ENCODE data around the gene DNAAF5.
"Not testable (repeated sequence)": the region's sequence is repeated elsewhere in the genome, so short reads cannot be mapped to it uniquely, and the experiment has no call there.

Gene DNAAF5

DNA sequence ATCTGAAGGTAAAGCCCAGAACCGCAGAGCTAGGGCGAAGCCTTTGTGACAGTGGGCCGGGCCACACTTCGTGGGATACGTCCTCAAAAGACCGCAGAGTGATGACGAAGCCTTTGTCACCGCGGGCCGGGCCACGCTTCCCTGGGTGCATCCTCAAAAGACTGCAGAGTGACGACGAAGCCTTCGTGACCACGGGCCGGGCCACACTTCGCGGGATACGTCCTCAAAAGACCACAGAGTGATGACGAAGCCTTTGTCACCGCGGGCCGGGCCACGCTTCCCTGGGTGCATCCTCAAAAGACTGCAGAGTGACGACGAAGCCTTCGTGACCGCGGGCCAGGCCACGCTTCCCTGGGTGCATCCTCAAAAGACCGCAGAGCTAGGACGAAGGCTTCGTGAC lies 25.8 kb downstream of the DNAAF5 start:
- H3K36me3 ChIP-seq (ENCODE audit: control insufficient read depth in 4 of 4, insufficient read depth in 4 of 4, low read length in 3 of 4) = peaks cover 6 to 56% (median 38%) of the 10 kb centered on the region in 4 experiments
- POLR2A ChIA-PET; H3K27me3 ChIP-seq (replicated peaks in 2 of 5; ENCODE audit: control insufficient read depth in 4 of 5, insufficient read depth in 5 of 5, low read length in 4 of 5); DNase-seq; H3K4me3 ChIP-seq (ENCODE audit: control insufficient read depth in 1 of 7, extremely low read depth in 1 of 7, insufficient read depth in 4 of 7, low read depth in 2 of 7, low read length in 6 of 7); H3K4me1 ChIP-seq (ENCODE audit: control extremely low read depth in 1 of 4, control insufficient read depth in 4 of 4, insufficient read depth in 4 of 4, low read length in 3 of 4); H3K27ac ChIP-seq (ENCODE audit: insufficient read depth in 1 of 2, low read depth in 1 of 2, low read length in 2 of 2, poor library complexity in 1 of 2, severe bottlenecking in 2 of 2); H3K9me3 ChIP-seq (ENCODE audit: control extremely low read depth in 1 of 5, control insufficient read depth in 4 of 5, insufficient read depth in 2 of 5, low read depth in 1 of 5, low read length in 4 of 5); CTCF ChIA-PET: not testable (repeated sequence)
- whole genome bisulfite sequencing (ENCODE audit: insufficient coverage) = 89% methylated on average over 33 of the region's 33 CpGs

DNA sequence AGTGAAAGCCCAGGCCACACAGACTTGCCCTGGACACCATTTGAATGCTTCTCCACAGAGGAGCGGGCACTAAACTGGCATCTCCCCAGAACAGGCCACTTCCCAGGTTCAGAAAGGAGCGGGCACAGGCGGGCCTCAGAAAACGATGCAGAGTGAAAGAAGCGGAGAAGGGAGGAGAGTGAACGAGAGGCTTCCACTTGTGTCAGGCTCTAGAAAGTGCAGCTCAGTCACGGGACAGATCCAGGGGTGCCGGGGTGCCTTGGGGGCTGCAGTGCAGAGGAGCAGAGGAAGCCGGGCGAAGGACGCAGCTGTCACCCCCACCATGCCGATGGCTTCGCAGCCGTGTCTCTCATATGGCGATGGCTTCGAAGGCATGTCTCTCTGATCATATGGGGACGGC lies 26.7 kb downstream of the DNAAF5 start:
- no peaks in the 10 kb centered on the region for H3K4me1 ChIP-seq (ENCODE audit: control extremely low read depth in 1 of 4, control insufficient read depth in 4 of 4, insufficient read depth in 4 of 4, low read length in 3 of 4)
- 98% methylated on average over 16 of the region's 17 CpGs for WGBS (ENCODE audit: insufficient coverage)
- ChIA-PET CTCF (no interaction called here), POLR2A (no interaction called here)
- H3K27ac ChIP-seq (ENCODE audit: insufficient read depth in 1 of 2, low read depth in 1 of 2, low read length in 2 of 2, poor library complexity in 1 of 2, severe bottlenecking in 2 of 2) = no peak overlapping the region
- H3K4me3 ChIP-seq (ENCODE audit: control insufficient read depth in 1 of 7, extremely low read depth in 1 of 7, insufficient read depth in 4 of 7, low read depth in 2 of 7, low read length in 6 of 7) = no peak overlapping the region
- peaks cover 6 to 65% (median 43%) of the 10 kb centered on the region in 4 experiments for H3K36me3 ChIP-seq (ENCODE audit: control insufficient read depth in 4 of 4, insufficient read depth in 4 of 4, low read length in 3 of 4)
- H3K9me3 ChIP-seq (ENCODE audit: control extremely low read depth in 1 of 5, control insufficient read depth in 4 of 5, insufficient read depth in 2 of 5, low read depth in 1 of 5, low read length in 4 of 5) = no peaks in the 10 kb centered on the region
- no peaks in the 10 kb centered on the region for H3K27me3 ChIP-seq (replicated peaks in 2 of 5; ENCODE audit: control insufficient read depth in 4 of 5, insufficient read depth in 5 of 5, low read length in 4 of 5)
- no peak for DNase-seq

DNA sequence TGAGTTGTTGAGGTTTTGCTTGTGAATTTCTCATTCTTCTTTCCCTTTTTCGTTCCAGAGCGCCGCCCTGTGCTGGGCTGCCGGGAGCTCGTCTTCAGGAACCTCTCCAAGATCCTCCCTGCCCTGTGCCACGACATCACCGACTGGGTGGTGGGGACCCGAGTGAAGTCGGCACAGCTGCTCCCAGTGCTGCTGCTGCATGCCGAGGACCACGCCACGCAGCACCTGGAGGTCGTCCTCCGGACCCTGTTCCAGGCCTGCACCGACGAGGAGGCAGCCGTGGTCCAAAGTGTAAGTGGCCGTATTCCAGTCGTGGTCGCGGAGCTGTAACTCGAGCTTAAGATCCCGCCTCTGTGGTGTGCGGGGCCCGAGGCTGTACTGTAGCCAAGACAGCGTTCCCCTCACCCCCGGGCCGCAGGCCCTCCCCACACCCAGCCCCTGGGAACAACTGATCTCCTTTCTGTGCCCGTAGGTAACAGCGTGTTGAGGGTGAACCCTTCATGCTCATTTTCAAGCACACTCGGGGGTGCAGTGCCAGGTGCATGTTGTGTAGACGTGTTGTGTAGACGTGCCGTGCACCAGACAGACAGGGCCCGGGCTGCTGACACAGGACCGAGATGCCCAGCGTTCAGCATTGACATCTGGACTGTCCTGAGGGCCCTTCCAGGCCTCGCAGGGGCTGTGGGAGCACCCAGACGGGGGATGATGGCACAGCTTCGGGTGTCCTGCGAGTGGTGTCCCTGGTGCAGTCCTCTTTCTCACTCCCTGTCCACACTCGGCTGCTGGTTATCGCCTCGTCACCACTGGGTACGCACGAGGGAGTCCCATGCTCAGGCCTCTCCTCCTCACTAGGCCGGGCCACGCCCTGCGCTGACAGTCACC lies 28.3 kb downstream of the DNAAF5 start:
- no peaks in the 10 kb centered on the region for H3K9me3 ChIP-seq (ENCODE audit: control extremely low read depth in 1 of 5, control insufficient read depth in 4 of 5, insufficient read depth in 2 of 5, low read depth in 1 of 5, low read length in 4 of 5)
- CTCF ChIA-PET = no interaction called here
- WGBS (ENCODE audit: insufficient coverage) = 98% methylated on average over 42 of the region's 49 CpGs

DNA sequence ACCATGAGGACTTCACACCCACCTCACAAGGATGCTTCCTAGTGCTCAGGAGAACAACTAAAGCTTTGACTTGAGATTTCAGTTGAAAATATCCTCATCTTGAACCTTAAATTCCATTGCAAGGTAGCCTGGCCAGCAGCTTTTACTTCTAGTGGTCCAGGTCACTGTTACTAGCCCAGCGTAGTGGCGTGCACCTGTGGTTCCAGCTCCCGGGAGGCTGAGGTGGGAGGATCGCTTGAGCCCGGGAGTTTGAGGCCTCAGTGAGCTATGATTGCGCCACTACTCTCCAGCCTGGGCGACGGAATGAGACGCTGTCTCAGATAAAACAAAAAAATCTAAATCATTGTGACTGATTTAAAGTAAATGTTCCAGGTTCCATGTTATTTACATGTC lies 28.9 kb downstream of the DNAAF5 start:
- WGBS (ENCODE audit: insufficient coverage) = 99% methylated on average over 5 of the region's 9 CpGs
- Histone ChIP-seq H3K36me3 (ENCODE audit: control insufficient read depth in 4 of 4, insufficient read depth in 4 of 4, low read length in 3 of 4) (peaks cover 6 to 72% (median 42%) of the 10 kb centered on the region in 4 experiments), H3K27me3 (replicated peaks in 2 of 5; ENCODE audit: control insufficient read depth in 4 of 5, insufficient read depth in 5 of 5, low read length in 4 of 5) (no peaks in the 10 kb centered on the region), H3K4me3 (ENCODE audit: control insufficient read depth in 1 of 7, extremely low read depth in 1 of 7, insufficient read depth in 4 of 7, low read depth in 2 of 7, low read length in 6 of 7) (no peak overlapping the region), H3K27ac (ENCODE audit: insufficient read depth in 1 of 2, low read depth in 1 of 2, low read length in 2 of 2, poor library complexity in 1 of 2, severe bottlenecking in 2 of 2) (no peak overlapping the region), H3K9me3 (ENCODE audit: control extremely low read depth in 1 of 5, control insufficient read depth in 4 of 5, insufficient read depth in 2 of 5, low read depth in 1 of 5, low read length in 4 of 5) (no peaks in the 10 kb centered on the region), H3K4me1 (ENCODE audit: control extremely low read depth in 1 of 4, control insufficient read depth in 4 of 4, insufficient read depth in 4 of 4, low read length in 3 of 4) (no peaks in the 10 kb centered on the region)
- POLR2A ChIA-PET = no interaction called here
- DNase-seq = no peak
- CTCF ChIA-PET = no interaction called here

More for the DNA sequence above, 28.3 kb downstream of the DNAAF5 start:
- no peaks in the 10 kb centered on the region for H3K4me1 ChIP-seq (ENCODE audit: control extremely low read depth in 1 of 4, control insufficient read depth in 4 of 4, insufficient read depth in 4 of 4, low read length in 3 of 4)
- H3K36me3 ChIP-seq (ENCODE audit: control insufficient read depth in 4 of 4, insufficient read depth in 4 of 4, low read length in 3 of 4) = peaks cover 6 to 73% (median 44%) of the 10 kb centered on the region in 4 experiments
- no peak overlapping the region for H3K4me3 ChIP-seq (ENCODE audit: control insufficient read depth in 1 of 7, extremely low read depth in 1 of 7, insufficient read depth in 4 of 7, low read depth in 2 of 7, low read length in 6 of 7)
- no peak overlapping the region for H3K27ac ChIP-seq (ENCODE audit: insufficient read depth in 1 of 2, low read depth in 1 of 2, low read length in 2 of 2, poor library complexity in 1 of 2, severe bottlenecking in 2 of 2)
- DNase-seq = no peak
- H3K27me3 ChIP-seq (replicated peaks in 2 of 5; ENCODE audit: control insufficient read depth in 4 of 5, insufficient read depth in 5 of 5, low read length in 4 of 5) = no peaks in the 10 kb centered on the region
- POLR2A ChIA-PET = no interaction called here

DNA sequence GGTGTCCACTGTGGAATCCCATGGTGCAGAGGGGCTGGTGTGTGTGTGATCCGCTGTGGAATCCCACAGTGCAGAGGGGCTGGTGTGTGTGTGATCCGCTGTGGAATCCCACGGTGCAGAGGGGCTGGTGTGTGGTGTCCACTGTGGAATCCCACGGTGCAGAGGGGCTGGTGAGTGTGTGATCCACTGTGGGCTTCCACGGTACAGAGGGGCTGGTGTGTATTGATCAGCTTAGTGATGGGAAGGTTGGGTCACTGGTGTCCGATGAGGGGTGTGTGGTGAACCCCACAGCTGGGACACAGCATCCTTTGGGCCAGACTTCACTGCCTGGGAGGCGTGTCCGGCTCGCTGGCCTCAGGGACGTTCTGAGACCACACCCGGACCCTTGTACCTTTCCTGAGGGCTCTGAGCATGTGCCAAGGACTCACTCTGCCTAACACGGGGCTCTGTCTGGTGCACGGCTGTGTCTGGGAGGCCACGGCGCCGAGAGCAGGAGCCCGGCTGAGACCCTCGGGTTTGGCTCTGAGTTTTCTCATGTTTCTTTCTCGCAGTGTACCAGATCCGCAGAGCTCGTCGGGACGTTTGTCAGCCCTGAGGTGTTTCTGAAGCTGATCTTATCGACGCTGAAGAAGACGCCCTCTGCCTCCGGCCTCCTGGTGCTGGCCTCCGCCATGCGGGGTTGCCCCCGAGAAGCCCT lies 29.9 kb downstream of the DNAAF5 start:
- 97% methylated on average over 27 of the region's 30 CpGs for WGBS (ENCODE audit: insufficient coverage)
- Histone ChIP-seq H3K4me3 (ENCODE audit: control insufficient read depth in 1 of 7, extremely low read depth in 1 of 7, insufficient read depth in 4 of 7, low read depth in 2 of 7, low read length in 6 of 7) (no peak overlapping the region), H3K36me3 (ENCODE audit: control insufficient read depth in 4 of 4, insufficient read depth in 4 of 4, low read length in 3 of 4) (peaks cover 6 to 74% (median 40%) of the 10 kb centered on the region in 4 experiments), H3K9me3 (ENCODE audit: control extremely low read depth in 1 of 5, control insufficient read depth in 4 of 5, insufficient read depth in 2 of 5, low read depth in 1 of 5, low read length in 4 of 5) (no peaks in the 10 kb centered on the region), H3K4me1 (ENCODE audit: control extremely low read depth in 1 of 4, control insufficient read depth in 4 of 4, insufficient read depth in 4 of 4, low read length in 3 of 4) (no peaks in the 10 kb centered on the region), H3K27ac (ENCODE audit: insufficient read depth in 1 of 2, low read depth in 1 of 2, low read length in 2 of 2, poor library complexity in 1 of 2, severe bottlenecking in 2 of 2) (no peak overlapping the region), H3K27me3 (replicated peaks in 2 of 5; ENCODE audit: control insufficient read depth in 4 of 5, insufficient read depth in 5 of 5, low read length in 4 of 5) (no peaks in the 10 kb centered on the region)
- POLR2A ChIA-PET = no interaction called here
- CTCF ChIA-PET = no interaction called here
- DNase-seq = no peak

DNA sequence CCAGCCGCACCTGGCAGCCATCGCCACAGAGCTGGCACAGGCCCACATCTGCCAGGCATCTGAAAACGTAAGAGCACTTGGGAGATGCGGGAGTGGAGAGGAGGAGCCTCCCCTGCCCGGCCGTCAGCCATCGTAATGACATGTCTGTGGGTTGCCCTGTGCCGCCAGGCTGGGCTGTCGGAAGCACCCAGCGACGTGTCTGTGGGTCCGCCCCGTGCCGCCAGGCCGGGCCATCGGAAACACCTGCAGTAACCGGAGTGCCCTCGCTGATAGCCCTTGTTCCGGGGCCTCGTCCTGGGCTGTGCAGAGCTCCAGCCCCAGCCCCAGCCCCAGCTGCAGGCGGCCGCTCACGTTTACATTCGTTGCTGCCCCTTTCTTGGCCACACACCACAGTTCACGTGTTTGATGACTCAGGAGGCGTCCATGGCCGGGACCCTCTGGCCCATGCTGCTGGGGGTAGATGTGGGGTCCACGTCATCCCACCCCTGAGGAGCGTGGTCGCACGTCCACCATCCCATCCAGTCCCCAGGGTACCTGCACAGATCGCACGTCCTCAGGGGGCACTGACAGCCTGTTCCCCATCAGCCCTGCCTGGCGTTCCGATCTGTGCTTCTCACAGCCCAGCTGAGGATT lies 30.5 kb downstream of the DNAAF5 start:
- POLR2A ChIA-PET = no interaction called here
- Histone ChIP-seq H3K4me1 (ENCODE audit: control extremely low read depth in 1 of 4, control insufficient read depth in 4 of 4, insufficient read depth in 4 of 4, low read length in 3 of 4) (no peaks in the 10 kb centered on the region), H3K27ac (ENCODE audit: insufficient read depth in 1 of 2, low read depth in 1 of 2, low read length in 2 of 2, poor library complexity in 1 of 2, severe bottlenecking in 2 of 2) (no peak overlapping the region), H3K9me3 (ENCODE audit: control extremely low read depth in 1 of 5, control insufficient read depth in 4 of 5, insufficient read depth in 2 of 5, low read depth in 1 of 5, low read length in 4 of 5) (no peaks in the 10 kb centered on the region), H3K27me3 (replicated peaks in 2 of 5; ENCODE audit: control insufficient read depth in 4 of 5, insufficient read depth in 5 of 5, low read length in 4 of 5) (no peaks in the 10 kb centered on the region), H3K4me3 (ENCODE audit: control insufficient read depth in 1 of 7, extremely low read depth in 1 of 7, insufficient read depth in 4 of 7, low read depth in 2 of 7, low read length in 6 of 7) (no peak overlapping the region), H3K36me3 (ENCODE audit: control insufficient read depth in 4 of 4, insufficient read depth in 4 of 4, low read length in 3 of 4) (peaks cover 8 to 77% (median 41%) of the 10 kb centered on the region in 4 experiments)
- 97% methylated on average over 32 of the region's 35 CpGs for WGBS (ENCODE audit: insufficient coverage)
- DNase-seq = no peak
- CTCF ChIA-PET = no interaction called here

DNA sequence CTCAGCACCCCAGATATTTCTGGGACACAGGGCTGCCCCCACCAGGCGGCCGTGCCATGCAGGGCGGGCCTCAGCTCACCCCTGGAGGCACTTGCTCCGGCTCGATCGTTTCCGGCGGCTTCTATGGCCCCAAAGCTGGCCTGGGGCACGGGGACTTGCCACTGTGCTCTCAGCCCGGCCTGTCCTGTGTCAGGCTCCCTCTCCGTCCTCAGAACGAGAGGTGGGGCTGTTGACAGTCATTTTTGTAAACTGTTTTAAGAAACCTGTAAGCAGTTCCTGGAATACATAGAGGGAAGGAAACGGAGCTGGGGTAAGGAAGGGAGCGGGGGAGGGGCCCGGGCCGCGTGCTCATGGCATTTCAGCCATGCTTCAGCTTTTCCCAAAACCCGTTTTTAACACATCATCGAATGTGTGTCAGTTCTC lies 31.3 kb downstream of the DNAAF5 start:
- no peaks in the 10 kb centered on the region for H3K27me3 ChIP-seq (replicated peaks in 2 of 5; ENCODE audit: control insufficient read depth in 4 of 5, insufficient read depth in 5 of 5, low read length in 4 of 5)
- POLR2A ChIA-PET = no interaction called here
- CTCF ChIA-PET = interaction anchor here (0.9 kb wide), 1 partner anchor 34 kb away, joined by 5 read pairs; no protein-coding TSS in a partner anchor
- 92% methylated on average over 13 of the region's 19 CpGs for WGBS (ENCODE audit: insufficient coverage)
- DNase-seq = no peak
- no peaks in the 10 kb centered on the region for H3K9me3 ChIP-seq (ENCODE audit: control extremely low read depth in 1 of 5, control insufficient read depth in 4 of 5, insufficient read depth in 2 of 5, low read depth in 1 of 5, low read length in 4 of 5)
- H3K4me1 ChIP-seq (ENCODE audit: control extremely low read depth in 1 of 4, control insufficient read depth in 4 of 4, insufficient read depth in 4 of 4, low read length in 3 of 4) = no peaks in the 10 kb centered on the region
- H3K4me3 ChIP-seq (ENCODE audit: control insufficient read depth in 1 of 7, extremely low read depth in 1 of 7, insufficient read depth in 4 of 7, low read depth in 2 of 7, low read length in 6 of 7) = no peak overlapping the region
- H3K36me3 ChIP-seq (ENCODE audit: control insufficient read depth in 4 of 4, insufficient read depth in 4 of 4, low read length in 3 of 4) = peaks cover 8 to 73% (median 40%) of the 10 kb centered on the region in 4 experiments
- no peak overlapping the region for H3K27ac ChIP-seq (ENCODE audit: insufficient read depth in 1 of 2, low read depth in 1 of 2, low read length in 2 of 2, poor library complexity in 1 of 2, severe bottlenecking in 2 of 2)
